Keratinocyte (primary cell): Measurements from ENCODE around the gene DPP10. TPM values are rescaled to one million over a fixed set of nuclear protein-coding genes. Genes with fewer than 3 reads are reported as not detected.

Experiments used
- DNase-seq: peaks from one replicate; pipeline ENCODE4 v3.0.0-alpha.2; 2011; ENCODE audit warnings: low read depth, missing footprints, low spot score
- FAIRE-seq: peaks from 2 replicates; lab custom pipeline; 2011; peaks lifted over from hg19 to GRCh38; lab: Jason Lieb, UNC
- H2AFZ ChIP-seq: 2 replicates; pipeline ENCODE4 v1.6.0; 2012; ENCODE audit warnings: low read length, control low read depth, inconsistent platforms; ENCODE audit not compliant: control insufficient read depth
- H3K27ac ChIP-seq: 2 replicates; pipeline ENCODE4 v1.5.1; 2011; ENCODE audit warnings: low read length; ENCODE audit not compliant: control insufficient read depth, insufficient read depth
- H3K27me3 ChIP-seq: 3 replicates; pipeline ENCODE4 v1.6.0; 2011; ENCODE audit warnings: low read length; ENCODE audit not compliant: control insufficient read depth, insufficient read depth; ENCODE audit errors: extremely low read depth
- H3K36me3 ChIP-seq, 2 experiments: 2 replicates in 1 of 2; 3 replicates in 1 of 2; pipeline ENCODE4 v1.5.1; 2011; ENCODE audit warnings: low read length in 2 of 2, mild to moderate bottlenecking in 1 of 2; ENCODE audit not compliant: control insufficient read depth in 2 of 2, insufficient read depth in 2 of 2; ENCODE audit errors: extremely low read depth in 1 of 2
- H3K4me1 ChIP-seq: 3 replicates; pipeline ENCODE4 v1.5.1; 2011; ENCODE audit warnings: low read length; ENCODE audit not compliant: control insufficient read depth, insufficient read depth; ENCODE audit errors: extremely low read depth
- H3K4me2 ChIP-seq: 3 replicates; pipeline ENCODE4 v1.6.0; 2011; ENCODE audit warnings: low read depth, low read length; ENCODE audit not compliant: control insufficient read depth, insufficient read depth; ENCODE audit errors: extremely low read depth
- H3K4me3 ChIP-seq, 3 experiments: fragments of 200-600 bp in 1 of 3; sonication (generic) in 1 of 3; 2 replicates in 2 of 3; 3 replicates in 1 of 3; pipeline ENCODE4 v1.5.1; 2011 to 2016; ENCODE audit warnings: low read length in 3 of 3, mild to moderate bottlenecking in 3 of 3, control low read depth in 2 of 3, inconsistent platforms in 1 of 3, low read depth in 1 of 3, mixed read lengths in 1 of 3, mixed run types in 1 of 3, moderate library complexity in 1 of 3; ENCODE audit not compliant: control insufficient read depth in 2 of 3, insufficient read depth in 2 of 3; ENCODE audit errors: extremely low read depth in 1 of 3
- H3K79me2 ChIP-seq: 2 replicates; pipeline ENCODE4 v1.6.0; 2012; ENCODE audit warnings: low read length; ENCODE audit not compliant: control insufficient read depth, insufficient read depth
- H3K9ac ChIP-seq: 3 replicates; pipeline ENCODE4 v1.6.0; 2011; ENCODE audit warnings: low read length; ENCODE audit not compliant: control insufficient read depth, insufficient read depth; ENCODE audit errors: extremely low read depth
- H3K9me1 ChIP-seq: 3 replicates; pipeline ENCODE4 v1.6.0; 2011; ENCODE audit warnings: low read length; ENCODE audit not compliant: control insufficient read depth, insufficient read depth; ENCODE audit errors: extremely low read depth
- H3K9me3 ChIP-seq: 2 replicates; pipeline ENCODE4 v1.5.1; 2012; ENCODE audit warnings: low read depth, low read length; ENCODE audit not compliant: control insufficient read depth
- H4K20me1 ChIP-seq: 3 replicates; pipeline ENCODE4 v1.6.0; 2011; ENCODE audit warnings: low read length; ENCODE audit not compliant: control insufficient read depth, insufficient read depth; ENCODE audit errors: extremely low read depth
- CTCF ChIP-seq, 3 experiments: IDR thresholded peaks in 1 of 3; conservative IDR thresholded peaks in 1 of 3; optimal IDR thresholded peaks in 1 of 3; 2 replicates in 2 of 3; 3 replicates in 1 of 3; pipeline versions ENCODE3 to v1.5.1; 2011; ENCODE audit warnings: low read length in 3 of 3, mild to moderate bottlenecking in 3 of 3, moderate library complexity in 2 of 3, control low read depth in 1 of 3, inconsistent platforms in 1 of 3; ENCODE audit not compliant: insufficient read depth in 2 of 3; ENCODE audit errors: extremely low read depth in 1 of 3
- EZH2 ChIP-seq: IDR thresholded peaks from one replicate; pipeline ENCODE4 v1.6.1; 2012; ENCODE audit warnings: inconsistent platforms, mild to moderate bottlenecking, low read length, moderate library complexity
- dilution Hi-C: fragments of 300-500 bp; cut with MboI; formaldehyde crosslinking; loops from one replicate; pipeline ENCODE4 v1.7.0; 2020; ENCODE audit warnings: low sequenced_read_pairs; ENCODE audit not compliant: extremely low pct_ligation_motif_present
- polyA plus RNA-seq, 5 experiments: library from polyadenylated mRNA; depleted of rRNA in 3 of 5; stranded (reverse) in 3 of 5; stranded (forward) in 1 of 5; unstranded in 1 of 5; fragments of >200 nt; gene quantifications; 1 replicate in 1 of 5; 2 replicates in 3 of 5; 3 replicates in 1 of 5; pipeline versions ENCODE4 v1.2.1 to v1.2.3, GENCODE V29; 2011 to 2012; ENCODE audit warnings: missing spikeins in 2 of 5, low read depth in 1 of 5, low replicate concordance in 1 of 5

Gene DPP10
- polyA plus RNA-seq, 1 donor (not counting 4 experiments of a cell fraction or from before 2014, with no cell fraction given): not detected

- no peak overlapping the region for H3K9ac ChIP-seq
- no peak overlapping the region for H3K27ac ChIP-seq
- TF ChIP-seq EZH2 (no peak), CTCF (optimal IDR thresholded peaks at IDR 0.05 in 1 of 3, IDR thresholded peaks at IDR 0.05 in 1 of 3, conservative IDR thresholded peaks at IDR 0.05 in 1 of 3; ENCODE audit: extremely low read depth in 1 of 3, insufficient read depth in 2 of 3, low read length in 3 of 3) (no peak)
- H3K9me3 ChIP-seq: no peaks in the 10 kb centered on the region
- no peak for FAIRE-seq
- no peaks in the 10 kb centered on the region for H3K36me3 ChIP-seq
- no peak overlapping the region for H3K4me2 ChIP-seq
- H3K4me1 ChIP-seq: no peaks in the 10 kb centered on the region
- H3K4me3 ChIP-seq: no peak overlapping the region
- DNase-seq: no peak
- no peaks in the 10 kb centered on the region for H3K9me1 ChIP-seq
- no peak overlapping the region for H2AFZ ChIP-seq
- H4K20me1 ChIP-seq: no peaks in the 10 kb centered on the region
- H3K79me2 ChIP-seq: no peaks in the 10 kb centered on the region
- dilution Hi-C loops: no loop called here
- no peaks in the 10 kb centered on the region for H3K27me3 ChIP-seq
Observed at GRCh38 chr2:114631146-114631545, 188.7 kb downstream of the DPP10 start.

DNA sequence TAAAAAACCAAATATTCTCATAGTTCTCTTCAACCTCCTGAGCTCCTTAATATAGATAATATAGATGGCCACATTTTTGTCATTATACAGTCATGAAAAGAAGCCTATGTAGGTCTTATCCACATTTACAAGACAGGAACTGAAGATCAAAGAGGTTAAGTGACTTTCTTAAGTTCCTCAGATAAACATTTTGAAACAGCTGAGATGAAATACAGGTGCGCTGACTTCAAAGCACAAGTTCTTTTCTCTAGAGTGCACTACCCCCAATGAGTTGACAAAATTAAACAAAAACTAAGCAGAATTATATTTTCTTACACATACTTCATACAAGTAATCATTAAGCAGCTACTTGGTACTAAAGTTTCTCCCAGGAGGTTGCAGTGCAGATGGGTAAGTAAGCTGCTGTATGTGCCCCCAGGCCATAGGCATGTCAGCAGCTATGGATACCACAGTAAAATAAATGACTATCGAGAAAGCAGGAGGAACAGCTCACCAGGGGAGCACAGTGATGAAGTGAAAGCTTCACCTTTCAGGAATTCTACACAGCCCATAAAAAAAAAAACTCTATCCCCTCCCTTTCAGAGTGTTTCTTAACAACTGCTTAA lies 199.8 kb downstream of the DPP10 start:
- Histone ChIP-seq H3K4me2 (no peak overlapping the region), H4K20me1 (no peaks in the 10 kb centered on the region), H3K9me1 (no peaks in the 10 kb centered on the region), H3K27ac (no peak overlapping the region), H3K9me3 (no peaks in the 10 kb centered on the region), H2AFZ (no peak overlapping the region), H3K79me2 (no peaks in the 10 kb centered on the region), H3K4me3 (no peak overlapping the region), H3K9ac (no peak overlapping the region), H3K27me3 (no peaks in the 10 kb centered on the region), H3K36me3 (no peaks in the 10 kb centered on the region), H3K4me1 (no peaks in the 10 kb centered on the region)
- DNase-seq (no peak), FAIRE-seq (no peak)
- TF ChIP-seq EZH2: no peak
- no peak for TF ChIP-seq CTCF (optimal IDR thresholded peaks at IDR 0.05 in 1 of 3, IDR thresholded peaks at IDR 0.05 in 1 of 3, conservative IDR thresholded peaks at IDR 0.05 in 1 of 3; ENCODE audit: extremely low read depth in 1 of 3, insufficient read depth in 2 of 3, low read length in 3 of 3)
- dilution Hi-C loops: no loop called here
